Measurements from ENCODE around the gene ZNF831.

The ZNF831 gene

GRCh38 chr20:59305908-59306655 lies 142.5 kb downstream of the ZNF831 start:
- no peak for DNase-seq (ENCODE audit: low read depth)

GRCh38 chr20:59307270-59307669 lies 143.6 kb downstream of the ZNF831 start:
- no peak for DNase-seq (ENCODE audit: low read depth)
